Liver (tissue), 9 donors: ENCODE results near the gene AIP. TPM values are rescaled to one million over a fixed set of nuclear protein-coding genes. Genes with fewer than 3 reads are reported as not detected.

Source experiments
- DNase-seq: peaks from one replicate; pipeline ENCODE4 v3.0.0-alpha.2; 2017; ENCODE audit warnings: low spot score
- H3K27ac ChIP-seq, 2 donors: one replicate each; pipeline ENCODE4 v1.7.0; 2013; ENCODE audit warnings: inconsistent platforms in 2 of 2, low read length in 2 of 2, control low read depth in 1 of 2, low read depth in 1 of 2, mild to moderate bottlenecking in 1 of 2
- H3K27me3 ChIP-seq, 4 donors: one replicate each; pipeline versions ENCODE4 v1.6.1 to v1.7.0; 2013; ENCODE audit warnings: low read length in 3 of 4, inconsistent platforms in 1 of 4, mild to moderate bottlenecking in 1 of 4, moderate library complexity in 1 of 4; ENCODE audit not compliant: control insufficient read depth in 4 of 4, insufficient read depth in 4 of 4
- H3K36me3 ChIP-seq, 4 donors: one replicate each; pipeline versions ENCODE4 v1.6.1 to v1.7.0; 2013; ENCODE audit warnings: low read length in 3 of 4, mild to moderate bottlenecking in 3 of 4, low read depth in 1 of 4, moderate library complexity in 1 of 4; ENCODE audit not compliant: control insufficient read depth in 4 of 4, insufficient read depth in 3 of 4
- H3K4me1 ChIP-seq, 4 donors: one replicate each; pipeline versions ENCODE4 v1.6.1 to v1.7.0; 2013; ENCODE audit warnings: low read length in 3 of 4, mild to moderate bottlenecking in 3 of 4, moderate library complexity in 1 of 4; ENCODE audit not compliant: control insufficient read depth in 4 of 4, insufficient read depth in 4 of 4
- H3K4me3 ChIP-seq, 3 donors: one replicate each; pipeline versions ENCODE4 v1.6.1 to v1.7.0; 2013; ENCODE audit warnings: low read length in 3 of 3, control low read depth in 1 of 3, low read depth in 1 of 3, mild to moderate bottlenecking in 1 of 3
- H3K9ac ChIP-seq, 2 donors: one replicate each; pipeline ENCODE4 v1.7.0; 2013; ENCODE audit warnings: low read length in 2 of 2, mild to moderate bottlenecking in 2 of 2, moderate library complexity in 2 of 2, control low read depth in 1 of 2, low read depth in 1 of 2
- H3K9me3 ChIP-seq, 4 donors: one replicate each; pipeline versions ENCODE4 v1.6.1 to v1.7.0; 2013; ENCODE audit warnings: low read length in 3 of 4; ENCODE audit not compliant: control insufficient read depth in 4 of 4
- EGR1 ChIP-seq, 2 donors: IDR thresholded peaks; 2 replicates each; pipeline ENCODE4 v1.6.1; 2016 to 2018; ENCODE audit warnings: antibody characterized with exemption in 2 of 2, low read depth in 2 of 2
- FOXA1 ChIP-seq: IDR thresholded peaks from 2 replicates; pipeline ENCODE4 v1.6.1; 2016; ENCODE audit warnings: antibody characterized with exemption
- FOXA2 ChIP-seq: IDR thresholded peaks from 2 replicates; pipeline ENCODE4 v1.6.1; 2016; ENCODE audit warnings: antibody characterized with exemption
- GABPA ChIP-seq, 2 donors: IDR thresholded peaks in 1 of 2; conservative IDR thresholded peaks in 1 of 2; 2 replicates each; pipeline ENCODE4 v1.6.1; 2016; ENCODE audit warnings: antibody characterized with exemption in 2 of 2, mild to moderate bottlenecking in 1 of 2, moderate library complexity in 1 of 2
- HNF4A ChIP-seq, 2 donors: conservative IDR thresholded peaks; 2 replicates each; pipeline ENCODE4 v1.6.1; 2016; ENCODE audit warnings: antibody characterized with exemption in 2 of 2, mild to moderate bottlenecking in 2 of 2
- HNF4G ChIP-seq: IDR thresholded peaks from 2 replicates; pipeline ENCODE4 v1.6.1; 2016; ENCODE audit warnings: antibody characterized with exemption
- JUND ChIP-seq, 2 donors: IDR thresholded peaks; 2 replicates each; pipeline ENCODE4 v1.6.1; 2016; ENCODE audit warnings: antibody characterized with exemption in 2 of 2
- MAX ChIP-seq: IDR thresholded peaks from 2 replicates; pipeline ENCODE4 v1.6.1; 2016; ENCODE audit warnings: antibody characterized with exemption
- NR2F2 ChIP-seq: IDR thresholded peaks from 2 replicates; pipeline ENCODE4 v1.6.1; 2016; ENCODE audit warnings: antibody characterized with exemption
- RAD21 ChIP-seq, 2 donors: IDR thresholded peaks; 2 replicates each; pipeline ENCODE4 v1.6.1; 2016; ENCODE audit warnings: antibody characterized with exemption in 2 of 2, mild to moderate bottlenecking in 2 of 2
- RXRA ChIP-seq, 2 donors: IDR thresholded peaks; 2 replicates each; pipeline ENCODE4 v1.6.1; 2017 to 2018; ENCODE audit warnings: antibody characterized with exemption in 2 of 2, mild to moderate bottlenecking in 1 of 2
- SP1 ChIP-seq: IDR thresholded peaks from 2 replicates; pipeline ENCODE4 v1.6.1; 2018; ENCODE audit warnings: antibody characterized with exemption, mild to moderate bottlenecking
- YY1 ChIP-seq: IDR thresholded peaks from 2 replicates; pipeline ENCODE4 v1.6.1; 2016; ENCODE audit warnings: antibody characterized with exemption, mild to moderate bottlenecking
- ZBTB33 ChIP-seq: IDR thresholded peaks from 2 replicates; pipeline ENCODE4 v1.6.1; 2016; ENCODE audit warnings: antibody characterized with exemption
- WGBS: extraction: QIAGEN DNeasy Blood & Tissue Kit; methylation state at CpG from one replicate; pipeline ENCODE4 v1.1.7; 2013; 5-methylcytosine and 5-hydroxymethylcytosine counted together
- polyA plus RNA-seq, 2 donors: library from polyadenylated mRNA; stranded (reverse) in 1 of 2; unstranded in 1 of 2; fragments of 200-250 nt in 1 of 2; fragments of >200 nt in 1 of 2; fragmentation: Nextera tagmentation in 1 of 2; extraction: Ambion mirVana in 1 of 2; gene quantifications; one replicate each; pipeline versions ENCODE4 v1.2.1 to v1.2.3, GENCODE V29; 2013 to 2015
- total RNA-seq, 2 donors: library from RNA; depleted of rRNA; stranded (reverse); fragments of >200 nt; gene quantifications; one replicate each; pipeline ENCODE4 v1.2.3, GENCODE V29; 2014
- TF ChIP-seq, protein P1 (sequence below): IDR thresholded peaks from 2 replicates; pipeline ENCODE4 v1.6.1; 2016; ENCODE audit warnings: antibody characterized with exemption, mild to moderate bottlenecking
- TF ChIP-seq, protein P2 (sequence below): IDR thresholded peaks from 2 replicates; pipeline ENCODE4 v1.6.1; 2016; ENCODE audit warnings: antibody characterized with exemption
- TF ChIP-seq, protein P3 (sequence below): fragments of 150-350 bp; IDR thresholded peaks from 2 replicates; pipeline ENCODE4 v1.5.1; 2017; ENCODE audit warnings: improper control_type of control experiment, low read depth, low read length; ENCODE audit not compliant: missing input control
- donor health status: healthy.
- donor health status: healthy.
- donor health status: healthy.
- donor health status: healthy.
- donor health status: healthy.

AIP gene
- total and polyA plus RNA-seq, 4 donors, result 17.6 to 28.2 (median 23.1) TPM

GRCh38 chr11:67433536-67434394, 49.1 kb upstream of the AIP start:
- Histone ChIP-seq H3K9ac (no peak overlapping the region), H3K9me3 (no peaks in the 10 kb centered on the region), H3K27ac (no peak overlapping the region), H3K36me3 (peaks cover 3 to 47% (median 8%) of the 10 kb centered on the region in 4 donors), H3K4me1 (peaks cover 3 to 10% (median 8%) of the 10 kb centered on the region in 4 donors), H3K4me3 (no peak overlapping the region), H3K27me3 (no peaks in the 10 kb centered on the region)
- DNase-seq, result no peak
- TF ChIP-seq, protein P1, sequence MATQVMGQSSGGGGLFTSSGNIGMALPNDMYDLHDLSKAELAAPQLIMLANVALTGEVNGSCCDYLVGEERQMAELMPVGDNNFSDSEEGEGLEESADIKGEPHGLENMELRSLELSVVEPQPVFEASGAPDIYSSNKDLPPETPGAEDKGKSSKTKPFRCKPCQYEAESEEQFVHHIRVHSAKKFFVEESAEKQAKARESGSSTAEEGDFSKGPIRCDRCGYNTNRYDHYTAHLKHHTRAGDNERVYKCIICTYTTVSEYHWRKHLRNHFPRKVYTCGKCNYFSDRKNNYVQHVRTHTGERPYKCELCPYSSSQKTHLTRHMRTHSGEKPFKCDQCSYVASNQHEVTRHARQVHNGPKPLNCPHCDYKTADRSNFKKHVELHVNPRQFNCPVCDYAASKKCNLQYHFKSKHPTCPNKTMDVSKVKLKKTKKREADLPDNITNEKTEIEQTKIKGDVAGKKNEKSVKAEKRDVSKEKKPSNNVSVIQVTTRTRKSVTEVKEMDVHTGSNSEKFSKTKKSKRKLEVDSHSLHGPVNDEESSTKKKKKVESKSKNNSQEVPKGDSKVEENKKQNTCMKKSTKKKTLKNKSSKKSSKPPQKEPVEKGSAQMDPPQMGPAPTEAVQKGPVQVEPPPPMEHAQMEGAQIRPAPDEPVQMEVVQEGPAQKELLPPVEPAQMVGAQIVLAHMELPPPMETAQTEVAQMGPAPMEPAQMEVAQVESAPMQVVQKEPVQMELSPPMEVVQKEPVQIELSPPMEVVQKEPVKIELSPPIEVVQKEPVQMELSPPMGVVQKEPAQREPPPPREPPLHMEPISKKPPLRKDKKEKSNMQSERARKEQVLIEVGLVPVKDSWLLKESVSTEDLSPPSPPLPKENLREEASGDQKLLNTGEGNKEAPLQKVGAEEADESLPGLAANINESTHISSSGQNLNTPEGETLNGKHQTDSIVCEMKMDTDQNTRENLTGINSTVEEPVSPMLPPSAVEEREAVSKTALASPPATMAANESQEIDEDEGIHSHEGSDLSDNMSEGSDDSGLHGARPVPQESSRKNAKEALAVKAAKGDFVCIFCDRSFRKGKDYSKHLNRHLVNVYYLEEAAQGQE, result no peak
- no peak for TF ChIP-seq MAX
- 92% methylated on average over 22 of the region's 22 CpGs for WGBS

DNA sequence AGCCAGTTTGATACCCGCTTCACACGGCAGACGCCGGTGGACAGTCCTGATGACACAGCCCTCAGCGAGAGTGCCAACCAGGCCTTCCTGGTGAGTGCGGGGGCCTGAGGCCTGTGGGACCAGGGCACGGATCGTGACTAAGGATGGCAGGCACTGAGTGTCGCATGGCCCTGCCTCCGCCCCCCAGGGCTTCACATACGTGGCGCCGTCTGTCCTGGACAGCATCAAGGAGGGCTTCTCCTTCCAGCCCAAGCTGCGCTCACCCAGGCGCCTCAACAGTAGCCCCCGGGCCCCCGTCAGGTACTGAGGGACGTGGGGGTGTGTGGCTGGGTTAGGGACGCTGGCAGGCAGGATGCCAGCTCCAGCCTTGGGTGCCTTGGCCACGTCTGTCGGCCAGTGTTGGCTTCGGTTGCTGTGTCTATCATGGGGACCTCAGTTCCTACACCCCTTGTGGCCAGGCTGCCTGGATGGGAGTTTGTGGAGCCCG, 48.4 kb upstream of the AIP start:
- H3K9me3 ChIP-seq, result no peaks in the 10 kb centered on the region
- TF ChIP-seq EGR1 (IDR thresholded peaks at IDR 0.05; ENCODE audit: low read depth in 2 of 2) (no peak), RAD21 (IDR thresholded peaks at IDR 0.05) (no peak), SP1 (no peak), MAX (no peak), HNF4G (no peak), YY1 (no peak), FOXA1 (no peak), FOXA2 (no peak), GABPA (IDR thresholded peaks at IDR 0.05 in 1 of 2, conservative IDR thresholded peaks at IDR 0.05 in 1 of 2) (no peak), JUND (IDR thresholded peaks at IDR 0.05) (no peak), ZBTB33 (no peak), RXRA (IDR thresholded peaks at IDR 0.05) (no peak), NR2F2 (no peak), HNF4A (conservative IDR thresholded peaks at IDR 0.05) (no peak)
- TF ChIP-seq, protein P1, result no peak
- TF ChIP-seq, protein P2, sequence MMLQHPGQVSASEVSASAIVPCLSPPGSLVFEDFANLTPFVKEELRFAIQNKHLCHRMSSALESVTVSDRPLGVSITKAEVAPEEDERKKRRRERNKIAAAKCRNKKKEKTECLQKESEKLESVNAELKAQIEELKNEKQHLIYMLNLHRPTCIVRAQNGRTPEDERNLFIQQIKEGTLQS, result no peak
- TF ChIP-seq, protein P3, sequence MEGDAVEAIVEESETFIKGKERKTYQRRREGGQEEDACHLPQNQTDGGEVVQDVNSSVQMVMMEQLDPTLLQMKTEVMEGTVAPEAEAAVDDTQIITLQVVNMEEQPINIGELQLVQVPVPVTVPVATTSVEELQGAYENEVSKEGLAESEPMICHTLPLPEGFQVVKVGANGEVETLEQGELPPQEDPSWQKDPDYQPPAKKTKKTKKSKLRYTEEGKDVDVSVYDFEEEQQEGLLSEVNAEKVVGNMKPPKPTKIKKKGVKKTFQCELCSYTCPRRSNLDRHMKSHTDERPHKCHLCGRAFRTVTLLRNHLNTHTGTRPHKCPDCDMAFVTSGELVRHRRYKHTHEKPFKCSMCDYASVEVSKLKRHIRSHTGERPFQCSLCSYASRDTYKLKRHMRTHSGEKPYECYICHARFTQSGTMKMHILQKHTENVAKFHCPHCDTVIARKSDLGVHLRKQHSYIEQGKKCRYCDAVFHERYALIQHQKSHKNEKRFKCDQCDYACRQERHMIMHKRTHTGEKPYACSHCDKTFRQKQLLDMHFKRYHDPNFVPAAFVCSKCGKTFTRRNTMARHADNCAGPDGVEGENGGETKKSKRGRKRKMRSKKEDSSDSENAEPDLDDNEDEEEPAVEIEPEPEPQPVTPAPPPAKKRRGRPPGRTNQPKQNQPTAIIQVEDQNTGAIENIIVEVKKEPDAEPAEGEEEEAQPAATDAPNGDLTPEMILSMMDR, result no peak
- peaks cover 3 to 47% (median 8%) of the 10 kb centered on the region in 4 donors for H3K36me3 ChIP-seq
- H3K9ac ChIP-seq, result no peak overlapping the region
- H3K4me1 ChIP-seq, result peaks cover under 1 to 5% (median 3%) of the 10 kb centered on the region in 4 donors
- H3K27me3 ChIP-seq, result no peaks in the 10 kb centered on the region
- DNase-seq, result no peak
- H3K4me3 ChIP-seq, result no peak overlapping the region
- H3K27ac ChIP-seq, result no peak overlapping the region
- WGBS, result 84% methylated on average over 23 of the region's 23 CpGs
